Measurements from ENCODE around the gene E2F3. TPM values are rescaled to one million over a fixed set of nuclear protein-coding genes. Genes with fewer than 3 reads are reported as not detected.

Gene E2F3
- total RNA-seq, 4 donors from 2014 or later: 1.8 to 5.5 (median 3.3) TPM

GRCh38 chr6:20477485-20477884, 75.8 kb downstream of the E2F3 start:
- Histone ChIP-seq H3K27me3 (no peaks in the 10 kb centered on the region), H3K9me3 (no peaks in the 10 kb centered on the region), H3K27ac (no peak overlapping the region), H3K4me3 (no peak overlapping the region), H3K4me1 (no peaks in the 10 kb centered on the region), H3K36me3 (no peaks in the 10 kb centered on the region)
- intact Hi-C loops (cut with DNase I; ENCODE audit: low total_unique reads): no loop called here
- no peak for DNase-seq
- no peak for TF ChIP-seq CTCF (IDR thresholded peaks at IDR 0.05)
- no peak for TF ChIP-seq POLR2A (IDR thresholded peaks at IDR 0.05)

DNA sequence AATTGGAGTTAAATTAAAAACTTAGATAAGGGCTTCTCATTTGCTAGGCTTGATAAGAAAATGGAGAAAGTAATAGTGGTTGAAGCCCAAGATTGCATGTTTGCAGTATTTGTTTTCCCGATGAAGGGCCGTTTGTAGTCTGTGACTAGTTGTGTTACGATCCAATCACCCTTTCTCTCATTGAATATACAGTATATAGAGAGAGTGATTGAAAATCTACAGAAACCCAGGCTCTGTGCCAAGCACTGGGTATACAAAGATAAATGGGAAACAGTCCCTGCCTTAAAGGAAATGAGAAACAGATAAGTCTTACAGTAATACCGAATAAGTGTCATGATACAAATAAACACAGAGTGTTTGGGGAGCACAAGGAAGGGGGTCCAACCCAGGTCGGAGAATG, 77.4 kb downstream of the E2F3 start:
- DNase-seq: no peak
- no peaks in the 10 kb centered on the region for H3K9me3 ChIP-seq
- no peaks in the 10 kb centered on the region for H3K4me1 ChIP-seq
- no peaks in the 10 kb centered on the region for H3K27me3 ChIP-seq
- no peak overlapping the region for H3K4me3 ChIP-seq
- no peak overlapping the region for H3K27ac ChIP-seq
- TF ChIP-seq POLR2A (IDR thresholded peaks at IDR 0.05) (no peak), CTCF (IDR thresholded peaks at IDR 0.05) (no peak)
- H3K36me3 ChIP-seq: no peaks in the 10 kb centered on the region
- intact Hi-C loops (cut with DNase I; ENCODE audit: low total_unique reads): no loop called here

DNA sequence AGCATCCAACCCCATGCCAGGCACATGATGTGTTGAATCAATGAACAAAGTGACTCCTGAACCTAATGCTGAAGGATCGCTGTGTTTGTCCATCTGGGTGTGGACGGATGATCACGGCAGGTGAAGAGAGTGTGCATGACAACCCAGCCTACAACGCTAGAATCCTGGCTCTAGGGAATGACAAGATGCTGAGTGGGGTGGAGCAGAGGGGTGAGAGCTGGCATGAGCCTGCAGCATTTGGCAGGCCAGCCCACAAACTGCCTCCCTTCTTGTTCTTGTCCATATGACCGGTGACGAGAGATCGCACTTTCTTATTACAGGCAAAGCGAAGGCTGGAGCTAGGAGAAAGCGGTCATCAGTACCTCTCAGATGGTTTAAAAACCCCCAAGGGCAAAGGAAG, 77.8 kb downstream of the E2F3 start:
- Histone ChIP-seq H3K36me3 (no peaks in the 10 kb centered on the region), H3K27ac (no peak overlapping the region), H3K9me3 (no peaks in the 10 kb centered on the region), H3K4me3 (no peak overlapping the region), H3K27me3 (no peaks in the 10 kb centered on the region), H3K4me1 (no peaks in the 10 kb centered on the region)
- intact Hi-C loops (cut with DNase I; ENCODE audit: low total_unique reads): no loop called here
- DNase-seq: no peak
- TF ChIP-seq POLR2A (IDR thresholded peaks at IDR 0.05) (no peak), CTCF (IDR thresholded peaks at IDR 0.05) (no peak)

GRCh38 chr6:20481281-20481680, 79.6 kb downstream of the E2F3 start:
- intact Hi-C loops (cut with DNase I; ENCODE audit: low total_unique reads): no loop called here
- H3K27ac ChIP-seq: no peak overlapping the region
- DNase-seq: no peak

DNA sequence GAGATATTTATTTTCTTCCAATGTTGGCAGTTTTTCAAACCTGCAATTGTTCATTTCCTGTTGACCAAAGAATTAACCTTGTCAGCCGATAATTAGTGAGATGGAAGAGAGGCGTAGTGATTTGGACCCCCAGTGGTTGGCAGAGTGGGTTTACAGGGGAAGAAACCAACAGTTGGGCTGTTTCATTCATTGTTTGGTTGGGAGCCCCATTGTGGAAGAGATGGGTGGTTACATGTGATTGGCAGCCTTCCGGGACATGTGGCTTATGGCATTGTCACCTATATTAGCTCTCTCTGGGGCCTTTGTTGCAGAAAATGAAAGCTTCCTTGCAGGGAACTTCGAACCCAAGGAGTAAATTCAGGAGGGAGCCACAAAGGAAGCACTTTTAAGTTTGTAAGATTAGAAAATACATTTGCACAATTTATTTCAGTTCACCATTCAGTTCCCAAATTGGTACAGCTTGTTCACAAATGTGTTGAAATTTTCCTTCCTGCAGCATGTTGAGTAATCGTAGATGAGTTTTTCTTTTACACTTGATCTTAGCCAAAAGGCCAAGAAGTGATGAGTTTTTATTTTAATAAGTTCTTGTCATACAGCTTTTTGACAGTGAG, 82.3 kb downstream of the E2F3 start:
- Histone ChIP-seq H3K4me1 (no peaks in the 10 kb centered on the region), H3K4me3 (no peak overlapping the region), H3K27ac (no peak overlapping the region), H3K36me3 (no peaks in the 10 kb centered on the region), H3K9me3 (no peaks in the 10 kb centered on the region), H3K27me3 (no peaks in the 10 kb centered on the region)
- TF ChIP-seq CTCF (IDR thresholded peaks at IDR 0.05): no peak
- TF ChIP-seq POLR2A (IDR thresholded peaks at IDR 0.05): no peak
- no peak for DNase-seq
- intact Hi-C loops (cut with DNase I; ENCODE audit: low total_unique reads): no loop called here

More at GRCh38 chr6:20481281-20481680, 79.6 kb downstream of the E2F3 start:
- Histone ChIP-seq H3K27me3 (no peaks in the 10 kb centered on the region), H3K9me3 (no peaks in the 10 kb centered on the region), H3K36me3 (no peaks in the 10 kb centered on the region), H3K4me1 (no peaks in the 10 kb centered on the region), H3K4me3 (no peak overlapping the region)
- TF ChIP-seq CTCF (IDR thresholded peaks at IDR 0.05): no peak
- no peak for TF ChIP-seq POLR2A (IDR thresholded peaks at IDR 0.05)

Measured in uterus (tissue), 4 donors.